H54 (cell line): ENCODE data around the gene IKZF3.

Experiments
- DNase-seq: peaks from one replicate; pipeline ENCODE4 v3.0.0; 2011; ENCODE audit warnings: low spot score, mixed read lengths; ENCODE audit not compliant: insufficient read length
- FAIRE-seq: peaks from 3 replicates; lab custom pipeline; 2011; peaks lifted over from hg19 to GRCh38; lab: Jason Lieb, UNC
- POLR2A ChIP-seq: IDR thresholded peaks from 2 replicates; pipeline ENCODE4 v1.6.1; 2011; ENCODE audit warnings: low read depth, mild to moderate bottlenecking, low read length

Gene IKZF3

DNA sequence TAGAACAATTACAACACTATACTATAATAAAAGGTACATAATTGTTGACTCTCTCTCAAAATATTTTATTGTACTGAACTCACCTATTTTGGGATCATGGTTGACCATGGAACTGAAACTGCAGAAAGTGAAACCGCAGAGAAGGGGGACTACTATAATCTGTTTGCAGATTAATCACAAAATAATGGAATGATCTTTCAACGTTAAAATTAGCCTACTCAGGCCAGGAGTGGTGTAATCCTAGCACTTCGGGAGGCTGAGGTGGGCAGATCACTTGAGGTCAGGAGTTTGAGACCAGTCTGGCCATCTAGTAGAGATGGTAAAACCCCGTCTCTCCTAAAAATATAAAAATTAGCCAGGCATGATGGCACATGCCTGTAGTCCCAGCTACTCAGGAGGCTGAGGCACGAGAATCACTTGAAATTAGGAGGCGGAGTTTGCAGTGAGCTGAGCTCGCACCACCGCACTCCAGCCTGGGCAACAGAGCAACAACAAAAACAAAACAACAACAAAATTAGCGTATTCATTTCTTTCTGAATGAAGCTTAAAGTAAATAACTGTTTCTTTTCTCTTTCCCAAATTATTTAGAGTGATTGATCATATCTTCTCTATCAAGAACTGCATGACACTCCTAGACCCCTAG, 45.6 kb downstream of the IKZF3 start:
- TF ChIP-seq POLR2A: no peak
- FAIRE-seq (no peak), DNase-seq (no peak)

DNA sequence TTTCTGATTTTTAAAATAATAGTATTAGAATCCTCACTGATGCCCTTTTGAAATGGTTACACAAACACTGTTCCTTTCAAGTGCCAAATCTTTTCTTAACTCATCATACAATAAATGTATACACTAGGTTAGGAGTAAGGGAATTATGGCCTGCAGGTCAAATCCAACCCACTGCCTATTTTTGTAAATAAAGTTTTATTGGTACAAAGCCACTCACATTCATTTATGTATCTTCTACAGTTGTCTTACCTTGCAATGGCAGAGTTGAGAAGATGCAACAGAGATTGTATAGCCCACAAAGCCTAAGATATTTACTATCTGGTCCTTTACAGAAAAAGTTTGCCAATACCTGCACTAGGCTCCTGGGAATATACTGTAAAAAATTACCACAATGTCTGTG, 47.8 kb downstream of the IKZF3 start:
- FAIRE-seq: no peak
- TF ChIP-seq POLR2A: no peak
- DNase-seq: no peak

DNA sequence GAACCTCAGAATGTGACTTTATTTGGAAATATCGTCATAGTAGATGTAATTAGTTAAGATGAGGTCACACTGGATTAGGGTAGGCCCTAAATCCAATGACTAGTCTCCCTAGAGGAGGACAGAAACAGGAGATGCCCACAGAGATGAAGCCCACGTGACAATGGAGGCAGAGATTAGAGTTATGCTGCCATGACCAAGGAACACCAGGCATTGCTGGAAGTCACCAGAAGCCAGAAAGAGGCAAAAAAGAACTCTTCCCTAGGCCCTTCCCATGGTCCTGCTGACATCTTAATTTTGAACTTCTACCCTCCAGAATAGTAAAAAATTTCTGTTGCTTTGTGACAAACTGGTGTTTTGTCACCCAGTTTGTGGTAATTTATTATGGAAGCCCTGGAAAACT, 49.6 kb downstream of the IKZF3 start:
- no peak for TF ChIP-seq POLR2A
- DNase-seq: no peak
- FAIRE-seq: no peak

DNA sequence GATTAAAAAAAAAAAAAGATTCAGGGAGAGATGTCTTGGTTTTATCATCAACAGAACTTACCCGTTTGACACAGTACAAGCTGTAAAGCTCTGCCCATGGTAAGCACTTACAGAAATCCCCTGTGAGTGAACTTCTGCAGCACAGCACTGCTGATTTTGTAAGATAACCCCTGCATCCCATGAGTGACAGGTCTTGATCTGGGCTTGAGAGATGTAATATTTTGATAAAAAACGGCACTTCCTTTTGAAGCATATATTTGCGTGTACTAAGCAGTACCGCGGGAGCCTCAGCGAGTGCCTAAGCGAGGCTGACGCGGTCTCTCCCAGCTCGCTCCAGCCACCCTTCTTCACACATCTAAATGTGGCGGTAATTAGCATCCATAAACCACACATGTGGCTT, 50.5 kb downstream of the IKZF3 start:
- DNase-seq: no peak
- FAIRE-seq: no peak
- TF ChIP-seq POLR2A: no peak

DNA sequence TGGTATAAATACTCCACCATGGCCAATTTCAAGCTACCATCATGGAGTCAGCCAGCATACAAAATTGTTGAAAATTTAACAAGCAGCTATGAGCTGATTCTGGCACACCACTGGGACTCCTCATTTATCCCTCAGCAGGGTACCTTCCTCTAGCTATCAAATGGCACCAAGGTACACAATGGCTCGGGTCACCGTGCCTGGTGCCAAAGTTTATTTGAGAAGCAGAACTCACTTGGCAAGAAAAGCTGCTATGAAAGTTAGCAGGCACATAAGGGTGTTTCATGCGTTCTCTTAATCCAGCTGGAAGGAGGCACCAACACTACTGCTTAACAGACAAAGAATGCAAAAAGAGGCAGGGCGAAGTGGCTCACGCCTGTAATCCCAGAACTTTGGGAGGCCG, 51.6 kb downstream of the IKZF3 start:
- DNase-seq (no peak), FAIRE-seq (no peak)
- no peak for TF ChIP-seq POLR2A

DNA sequence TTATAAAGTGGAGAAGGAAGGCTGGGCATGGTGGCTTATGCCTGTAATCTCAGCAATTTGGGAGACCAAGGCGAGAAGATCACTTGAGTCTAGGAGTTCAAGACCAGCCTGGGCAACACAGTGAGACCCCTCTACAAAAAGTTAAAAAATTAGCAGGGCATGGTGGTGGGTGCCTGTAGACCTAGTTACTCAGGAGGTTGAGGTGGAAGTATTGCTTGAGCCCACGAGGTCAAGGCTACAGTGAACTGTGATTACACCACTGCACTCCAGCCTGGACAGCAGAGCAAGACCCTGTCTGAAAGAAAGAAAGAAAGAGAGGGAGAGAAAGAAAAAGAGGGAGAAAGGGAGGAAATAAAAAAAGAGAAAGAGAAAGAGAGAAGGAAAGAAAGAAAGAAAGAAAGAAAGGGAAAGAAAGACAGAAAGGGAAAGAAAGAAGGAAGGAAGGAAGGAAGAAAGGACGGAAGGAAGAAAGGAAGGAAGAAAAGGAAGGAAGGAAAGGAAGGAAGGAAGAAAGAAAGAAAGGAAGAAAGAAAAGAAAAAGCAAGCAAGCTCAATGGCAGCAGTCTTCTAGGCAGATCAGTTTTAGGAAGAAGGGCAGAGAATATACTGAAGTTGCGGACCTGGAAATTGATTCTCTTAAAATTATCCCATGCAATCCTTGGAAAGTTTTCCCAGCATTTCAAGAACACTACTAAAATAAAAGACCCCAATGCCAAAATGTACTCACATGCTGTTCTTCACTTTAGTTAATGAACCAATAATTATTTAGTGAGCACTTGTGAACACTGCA, 53.0 kb downstream of the IKZF3 start:
- TF ChIP-seq POLR2A: no peak
- no peak for FAIRE-seq

DNA sequence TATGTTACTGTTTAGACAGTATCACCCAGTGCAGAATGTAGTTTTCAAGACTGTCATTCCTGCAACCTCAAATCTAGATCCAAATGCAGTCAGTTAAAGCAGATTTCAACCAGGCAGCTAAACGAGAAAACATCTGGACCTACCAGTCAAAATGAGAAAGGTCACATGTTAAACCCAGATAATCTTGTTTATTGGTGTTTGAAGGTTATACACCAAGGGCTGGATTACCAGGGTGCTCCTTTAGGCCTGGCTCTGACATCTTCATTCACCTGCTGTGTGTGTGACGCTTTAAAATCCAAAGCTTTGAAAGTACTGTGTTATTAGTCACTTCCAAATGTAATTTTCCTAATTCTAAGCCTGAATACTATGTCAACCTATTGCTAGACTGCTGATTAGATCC, 54.9 kb downstream of the IKZF3 start:
- FAIRE-seq (no peak), DNase-seq (no peak)
- TF ChIP-seq POLR2A: no peak

More for the DNA sequence above, 53.0 kb downstream of the IKZF3 start:
- DNase-seq: no peak

DNA sequence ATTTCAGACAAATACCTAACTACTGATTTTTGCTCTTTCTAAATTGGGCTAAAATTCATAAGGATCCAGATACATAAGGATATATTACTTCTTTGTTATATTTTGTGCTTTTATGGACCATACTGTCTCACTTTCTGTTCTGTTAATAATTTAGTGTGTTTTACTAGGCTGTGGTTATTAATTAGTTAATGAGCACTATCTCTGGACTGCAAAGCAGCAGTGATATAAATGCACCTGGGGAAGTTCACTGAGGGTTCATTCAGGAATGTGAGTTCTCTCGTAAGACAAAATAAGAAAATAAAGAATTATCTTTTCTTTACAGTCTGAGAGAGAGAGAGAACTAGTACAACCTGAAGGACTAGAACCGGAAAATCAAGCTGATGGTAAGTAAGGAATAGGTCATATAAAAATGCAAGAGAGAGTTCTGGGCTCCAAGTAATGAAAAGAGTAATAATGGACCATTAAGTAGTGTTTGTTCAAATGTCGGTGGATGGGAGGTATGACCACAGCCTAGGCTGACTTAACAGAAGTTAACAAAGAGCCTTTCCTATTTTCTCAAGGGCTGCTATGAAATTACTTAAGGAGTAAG, 55.6 kb downstream of the IKZF3 start:
- no peak for FAIRE-seq
- TF ChIP-seq POLR2A: no peak
- no peak for DNase-seq

DNA sequence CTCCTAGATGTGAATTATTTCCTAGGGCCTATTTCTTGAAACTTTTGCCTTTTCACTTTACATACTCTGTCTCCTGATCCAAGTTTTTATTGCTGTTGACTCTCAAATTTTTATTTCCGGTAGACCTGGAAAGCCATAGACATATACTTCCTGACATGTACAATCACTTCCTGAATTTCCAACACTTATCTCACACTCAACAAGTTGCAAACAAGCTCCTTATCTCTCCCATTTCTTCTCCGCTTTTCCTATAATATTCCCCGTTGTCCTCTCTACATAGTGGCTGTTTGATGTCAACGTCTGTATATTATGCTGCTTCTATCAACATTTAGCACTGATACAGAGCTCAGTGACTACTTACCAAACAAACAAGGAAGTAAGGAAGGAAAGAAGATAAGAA, 59.3 kb downstream of the IKZF3 start:
- no peak for TF ChIP-seq POLR2A
- no peak for FAIRE-seq

DNA sequence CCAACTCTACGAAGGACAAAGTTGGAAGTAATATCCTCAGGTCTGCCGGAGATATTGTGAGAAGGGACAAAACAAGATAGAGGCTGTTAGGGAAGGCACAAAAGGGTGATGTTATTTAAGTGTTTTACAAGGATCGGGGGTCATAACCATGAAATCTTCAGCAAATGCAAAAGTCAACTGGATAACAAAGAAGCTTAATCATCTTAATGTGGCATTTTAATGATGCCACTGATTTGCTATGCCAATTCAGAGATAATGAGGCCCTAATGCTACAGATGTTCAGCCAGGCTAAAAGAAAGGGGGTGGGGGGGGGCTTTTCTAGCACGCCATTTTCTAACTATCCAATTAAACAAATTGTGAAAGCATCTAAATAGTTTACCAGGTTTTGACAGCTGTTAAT, 63.1 kb downstream of the IKZF3 start:
- TF ChIP-seq POLR2A: no peak
- FAIRE-seq (no peak), DNase-seq (no peak)

More for the DNA sequence above, 59.3 kb downstream of the IKZF3 start:
- no peak for DNase-seq

DNA sequence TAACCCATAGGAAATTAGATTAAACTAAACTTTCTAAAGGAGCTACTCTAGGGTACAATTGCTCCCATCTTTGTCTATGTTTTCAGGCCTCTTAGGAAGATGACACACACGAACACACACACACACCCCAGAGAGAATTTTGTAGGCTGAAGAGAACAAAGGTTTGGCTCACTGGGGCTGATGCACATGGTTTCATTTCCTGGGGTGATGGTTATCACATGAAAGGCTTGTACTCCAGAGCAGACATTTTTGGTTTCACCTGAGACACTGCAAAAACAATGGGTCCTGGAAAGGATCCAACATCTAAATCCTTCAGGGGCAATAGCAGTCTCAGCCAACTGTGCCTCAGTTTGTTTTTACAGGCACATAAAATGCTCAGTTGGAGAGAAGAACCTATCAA, 63.6 kb downstream of the IKZF3 start:
- no peak for FAIRE-seq
- no peak for TF ChIP-seq POLR2A
- no peak for DNase-seq

DNA sequence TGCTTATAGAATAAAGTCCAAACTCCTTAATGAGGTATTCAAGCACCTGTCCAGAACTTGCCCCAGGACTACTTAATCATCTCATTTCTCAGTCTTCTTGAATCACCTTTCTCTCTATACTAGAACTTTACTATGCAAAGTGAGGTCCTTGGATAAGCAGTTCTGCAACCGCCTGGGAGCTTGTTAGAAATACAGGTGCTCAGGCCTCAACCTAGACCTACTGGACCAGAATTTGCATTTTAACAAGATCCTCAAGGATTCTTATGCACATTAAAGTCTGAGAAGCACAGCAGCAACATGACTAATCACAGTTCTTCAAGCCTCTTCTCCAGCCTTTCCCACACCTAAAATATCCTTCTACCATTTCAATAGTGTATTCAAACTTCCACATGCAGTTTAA, 64.7 kb downstream of the IKZF3 start:
- no peak for TF ChIP-seq POLR2A
- FAIRE-seq: no peak

DNA sequence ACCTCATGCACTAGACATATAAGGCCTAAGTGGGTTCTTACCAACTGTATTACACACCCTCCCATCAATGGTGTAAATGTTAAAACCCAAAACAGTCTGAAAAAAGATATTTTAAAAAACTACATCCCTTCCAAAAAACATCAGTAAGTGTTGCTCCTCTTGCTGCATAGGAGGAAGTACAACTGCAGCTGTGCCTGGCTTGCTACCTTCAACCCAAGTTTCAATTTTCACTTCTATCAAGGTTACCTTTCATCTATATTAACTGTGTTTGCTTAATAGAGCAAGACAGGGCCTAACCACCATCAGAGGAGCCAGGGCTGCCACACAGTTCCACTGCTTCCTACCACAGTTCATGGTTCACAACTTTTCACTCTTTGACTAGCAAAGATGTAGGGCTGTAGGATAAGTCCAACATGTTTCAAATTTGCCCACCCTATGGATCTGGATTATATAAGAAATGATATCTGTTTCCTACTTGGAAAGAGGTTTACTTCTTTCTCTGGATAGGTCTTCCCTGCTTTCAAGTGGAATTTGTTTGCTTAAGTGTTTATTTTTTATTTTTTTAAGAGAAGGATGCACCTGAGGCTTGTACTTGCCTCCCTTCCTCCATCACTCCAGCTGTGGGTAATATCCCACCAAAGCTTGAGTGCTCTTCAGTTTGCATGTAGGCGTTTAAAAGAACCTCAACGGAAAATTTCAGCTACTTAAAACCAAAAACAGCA, 69.7 kb downstream of the IKZF3 start:
- FAIRE-seq (no peak), DNase-seq (no peak)
- TF ChIP-seq POLR2A: no peak

More for the DNA sequence above, 64.7 kb downstream of the IKZF3 start:
- no peak for DNase-seq
